ENCODE results near the gene MUS81. TPM values are rescaled to one million over a fixed set of nuclear protein-coding genes. Genes with fewer than 3 reads are reported as not detected.

The MUS81 gene
- total and polyA plus RNA-seq, 2 donors (not counting 3 experiments of a cell fraction or from before 2014, with no cell fraction given), result 57.9 to 76.9 TPM

GRCh38 chr11:65894034-65894591 lies 33.9 kb downstream of the MUS81 start:
- DNase-seq (ENCODE audit: low read depth, low spot score) (peak; percentile 52), FAIRE-seq (peak; percentile 90)
- Histone ChIP-seq H3K27me3 (ENCODE audit: control insufficient read depth in 2 of 2, insufficient read depth in 2 of 2, low read length in 2 of 2) (no peaks in the 10 kb centered on the region), H3K36me3 (ENCODE audit: control insufficient read depth in 2 of 2, extremely low read depth in 1 of 2, insufficient read depth in 2 of 2, low read length in 2 of 2) (peaks cover 5 to 8% of the 10 kb centered on the region in 2 experiments), H2AFZ (ENCODE audit: low read depth, low read length) (no peak overlapping the region), H3K4me1 (ENCODE audit: control insufficient read depth, extremely low read depth, insufficient read depth, low read length) (peaks cover 72% of the 10 kb centered on the region), H3K4me3 (replicated peaks in 1 of 3; ENCODE audit: insufficient read depth in 1 of 3, low read depth in 1 of 3, low read length in 3 of 3) (peak overlapping the region in 2 of 3 experiments; percentile 24 to 30), H3K9me3 (replicated peaks; ENCODE audit: control insufficient read depth, insufficient read depth, low read length) (no peaks in the 10 kb centered on the region), H3K27ac (ENCODE audit: insufficient read depth, low read depth, low read length) (peak overlapping the region; percentile 99), H3K4me2 (ENCODE audit: insufficient read depth, low read length) (peak overlapping the region; percentile 68), H3K9ac (replicated peaks; ENCODE audit: extremely low read depth, insufficient read depth, low read length) (peak overlapping the region; percentile 62), H4K20me1 (replicated peaks; ENCODE audit: control insufficient read depth, extremely low read depth, insufficient read depth, low read length) (no peaks in the 10 kb centered on the region), H3K9me1 (replicated peaks; ENCODE audit: control insufficient read depth, extremely low read depth, insufficient read depth, low read length) (no peaks in the 10 kb centered on the region), H3K79me2 (ENCODE audit: control insufficient read depth, insufficient read depth, low read length) (peaks cover 80% of the 10 kb centered on the region)
- CTCF ChIA-PET, result interaction anchor here (1.0 to 3.1 kb wide), 6 partner anchors 9 to 128 kb away, joined by 3 to 21 read pairs (median 4); no protein-coding TSS in a partner anchor
- dilution Hi-C loops (cut with MboI; ENCODE audit: extremely low pct_ligation_motif_present, low sequenced_read_pairs) (no loop called here), intact Hi-C loops (cut with micrococcal nuclease) (no loop called here)
- POLR2A ChIA-PET, result interaction anchor here (0.7 to 2.3 kb wide), 3 partner anchors 22 to 45 kb away, joined by 3 to 7 read pairs (median 5); no protein-coding TSS in a partner anchor
- BruUV-seq (replicated peaks), result TSS peak; percentile 7
- no peak for TF ChIP-seq CTCF (IDR thresholded peaks at IDR 0.05; ENCODE audit: extremely low read depth in 1 of 2, insufficient read depth in 1 of 2, low read depth in 1 of 2, low read length in 2 of 2)
- peak; percentile 83 for TF ChIP-seq POLR2AphosphoS5 (IDR thresholded peaks at IDR 0.05; ENCODE audit: insufficient read depth, low read depth, low read length)
- TF ChIP-seq POLR2A (IDR thresholded peaks at IDR 0.05; ENCODE audit: low read depth, low read length), result peak; percentile 91
- no peak for TF ChIP-seq JUN (IDR thresholded peaks at IDR 0.05; ENCODE audit: borderline replicate concordance, insufficient read depth, insufficient read length, low read depth)
- peak; percentile 22 for TF ChIP-seq FOS (IDR thresholded peaks at IDR 0.05; ENCODE audit: borderline replicate concordance, insufficient read depth, low read length)

All from endothelial cell of umbilical vein (primary cell).